Astrocyte (in vitro differentiated cells and primary cell): ENCODE measurements around the gene SLC16A10. TPM values are rescaled to one million over a fixed set of nuclear protein-coding genes. Genes with fewer than 3 reads are reported as not detected.

Experiments
- DNase-seq: peaks from one replicate; pipeline ENCODE4 v3.0.0-alpha.2; 2010; ENCODE audit warnings: low read depth
- FAIRE-seq: peaks from 2 replicates; lab custom pipeline; 2011; peaks lifted over from hg19 to GRCh38; lab: Jason Lieb, UNC
- H2AFZ ChIP-seq: 2 replicates; pipeline ENCODE4 v1.6.0; 2012; ENCODE audit warnings: low read depth, low read length, inconsistent platforms
- H3K27ac ChIP-seq: 2 replicates; pipeline ENCODE4 v1.5.1; 2011; ENCODE audit warnings: low read depth, low read length, inconsistent platforms
- H3K27me3 ChIP-seq: 2 replicates; pipeline ENCODE4 v1.6.0; 2011; ENCODE audit warnings: low read length, inconsistent platforms; ENCODE audit not compliant: insufficient read depth
- H3K36me3 ChIP-seq: 2 replicates; pipeline ENCODE4 v1.5.1; 2011; ENCODE audit warnings: low read length, inconsistent platforms; ENCODE audit not compliant: insufficient read depth
- H3K4me1 ChIP-seq: 2 replicates; pipeline ENCODE4 v1.5.1; 2011; ENCODE audit warnings: low read length, inconsistent platforms; ENCODE audit not compliant: insufficient read depth
- H3K4me2 ChIP-seq: 2 replicates; pipeline ENCODE4 v1.6.0; 2012; ENCODE audit warnings: low read length, inconsistent platforms
- H3K4me3 ChIP-seq: 2 replicates; pipeline ENCODE4 v1.5.1; 2011; ENCODE audit warnings: low read depth, mild to moderate bottlenecking, low read length, inconsistent platforms; ENCODE audit not compliant: insufficient read depth
- H3K79me2 ChIP-seq: 2 replicates; pipeline ENCODE4 v1.6.0; 2012; ENCODE audit warnings: mild to moderate bottlenecking, low read length, inconsistent platforms; ENCODE audit not compliant: insufficient read depth
- H3K9ac ChIP-seq: 2 replicates; pipeline ENCODE4 v1.6.0; 2012; ENCODE audit warnings: mild to moderate bottlenecking, low read length, inconsistent platforms
- H3K9me3 ChIP-seq: 2 replicates; pipeline ENCODE4 v1.5.1; 2012; ENCODE audit warnings: low read depth, mild to moderate bottlenecking, low read length, inconsistent platforms; ENCODE audit not compliant: insufficient read depth
- H4K20me1 ChIP-seq: 2 replicates; pipeline ENCODE4 v1.6.0; 2012; ENCODE audit warnings: low read length, inconsistent platforms; ENCODE audit not compliant: insufficient read depth
- H3K27ac Mint-ChIP-seq: one replicate; pipeline ENCODE4 v1.8.0; 2021; ENCODE audit warnings: mild to moderate bottlenecking, mixed read lengths; ENCODE audit not compliant: unreplicated experiment
- H3K27me3 Mint-ChIP-seq: one replicate; pipeline ENCODE4 v1.8.0; 2021; ENCODE audit warnings: low read depth, mixed read lengths; ENCODE audit not compliant: unreplicated experiment
- H3K36me3 Mint-ChIP-seq: one replicate; pipeline ENCODE4 v1.8.0; 2021; ENCODE audit warnings: low read depth, mixed read lengths; ENCODE audit not compliant: unreplicated experiment
- H3K4me1 Mint-ChIP-seq: one replicate; pipeline ENCODE4 v1.8.0; 2021; ENCODE audit warnings: low read depth, mixed read lengths; ENCODE audit not compliant: unreplicated experiment
- H3K4me3 Mint-ChIP-seq: one replicate; pipeline ENCODE4 v1.8.0; 2021; ENCODE audit warnings: mild to moderate bottlenecking, moderate library complexity, mixed read lengths; ENCODE audit not compliant: unreplicated experiment
- H3K9me3 Mint-ChIP-seq: one replicate; pipeline ENCODE4 v1.8.0; 2021; ENCODE audit warnings: mild to moderate bottlenecking, mixed read lengths; ENCODE audit not compliant: unreplicated experiment
- CTCF ChIP-seq: IDR thresholded peaks from 2 replicates; pipeline ENCODE4 v1.5.1; 2011; ENCODE audit warnings: low read depth, mild to moderate bottlenecking, inconsistent platforms, low read length, moderate library complexity; ENCODE audit not compliant: insufficient read depth
- EZH2 ChIP-seq: IDR thresholded peaks from 2 replicates; pipeline ENCODE4 v1.6.1; 2012; ENCODE audit warnings: mild to moderate bottlenecking, low read length, inconsistent platforms; ENCODE audit not compliant: insufficient read depth
- total RNA-seq: library from RNA; stranded (reverse); gene quantifications from 2 replicates; pipeline ENCODE4 v1.2.1, GENCODE V29; 2021

The SLC16A10 gene
- total RNA-seq, 1 donor from 2014 or later, result 0.18 TPM

DNA sequence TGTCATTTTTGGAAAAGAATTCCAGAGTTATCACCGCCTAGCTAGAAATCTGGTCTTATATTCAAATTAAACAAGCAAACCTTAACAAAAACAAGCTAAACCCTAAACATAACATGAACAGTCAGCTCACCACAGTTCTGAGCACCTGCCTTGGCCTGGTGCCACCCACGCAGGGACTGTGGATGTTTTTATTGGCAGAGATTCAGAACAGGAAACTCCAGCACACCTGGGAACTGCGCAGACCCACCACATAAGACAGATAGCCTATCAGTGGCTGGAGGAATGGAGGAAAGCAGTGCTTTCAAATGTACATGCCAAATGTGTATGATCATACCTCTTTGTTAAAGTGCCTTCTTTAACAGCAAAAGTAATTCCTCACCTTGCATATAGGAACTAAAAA, 8.9 kb downstream of the SLC16A10 start:
- H2AFZ ChIP-seq, result no peak overlapping the region
- TF ChIP-seq EZH2, result no peak
- TF ChIP-seq CTCF, result no peak
- H3K36me3 ChIP-seq, result no peaks in the 10 kb centered on the region
- no peaks in the 10 kb centered on the region for H4K20me1 ChIP-seq
- no peak overlapping the region for H3K27ac Mint-ChIP-seq
- H3K9me3 ChIP-seq, result no peaks in the 10 kb centered on the region
- DNase-seq (no peak), FAIRE-seq (no peak)
- H3K4me1 Mint-ChIP-seq, result peaks cover 2% of the 10 kb centered on the region
- H3K36me3 Mint-ChIP-seq, result no peaks in the 10 kb centered on the region
- peaks cover 13% of the 10 kb centered on the region for H3K27me3 ChIP-seq
- no peak overlapping the region for H3K27ac ChIP-seq
- H3K4me1 ChIP-seq, result no peaks in the 10 kb centered on the region
- no peak overlapping the region for H3K4me2 ChIP-seq
- H3K79me2 ChIP-seq, result no peaks in the 10 kb centered on the region
- no peak overlapping the region for H3K4me3 ChIP-seq
- no peak overlapping the region for H3K9ac ChIP-seq
- H3K27me3 Mint-ChIP-seq, result no peaks in the 10 kb centered on the region
- H3K9me3 Mint-ChIP-seq, result no peaks in the 10 kb centered on the region
- H3K4me3 Mint-ChIP-seq, result no peak overlapping the region

- no peak overlapping the region for H3K4me3 ChIP-seq
- H3K79me2 ChIP-seq, result no peaks in the 10 kb centered on the region
- H3K4me1 Mint-ChIP-seq, result peaks cover 2% of the 10 kb centered on the region
- H3K27me3 ChIP-seq, result peaks cover 8% of the 10 kb centered on the region
- no peak overlapping the region for H2AFZ ChIP-seq
- no peak overlapping the region for H3K27ac ChIP-seq
- H3K9me3 ChIP-seq, result no peaks in the 10 kb centered on the region
- H3K4me1 ChIP-seq, result no peaks in the 10 kb centered on the region
- no peak for TF ChIP-seq CTCF
- TF ChIP-seq EZH2, result no peak
- no peaks in the 10 kb centered on the region for H3K27me3 Mint-ChIP-seq
- no peaks in the 10 kb centered on the region for H3K36me3 ChIP-seq
- no peak overlapping the region for H3K9ac ChIP-seq
- H3K9me3 Mint-ChIP-seq, result no peaks in the 10 kb centered on the region
- FAIRE-seq, result no peak
- no peaks in the 10 kb centered on the region for H3K36me3 Mint-ChIP-seq
- no peak overlapping the region for H3K27ac Mint-ChIP-seq
- H3K4me3 Mint-ChIP-seq, result no peak overlapping the region
- DNase-seq, result no peak
- H3K4me2 ChIP-seq, result no peak overlapping the region
- no peaks in the 10 kb centered on the region for H4K20me1 ChIP-seq
Observed at GRCh38 chr6:111098597-111098996, 11.3 kb downstream of the SLC16A10 start.

DNA sequence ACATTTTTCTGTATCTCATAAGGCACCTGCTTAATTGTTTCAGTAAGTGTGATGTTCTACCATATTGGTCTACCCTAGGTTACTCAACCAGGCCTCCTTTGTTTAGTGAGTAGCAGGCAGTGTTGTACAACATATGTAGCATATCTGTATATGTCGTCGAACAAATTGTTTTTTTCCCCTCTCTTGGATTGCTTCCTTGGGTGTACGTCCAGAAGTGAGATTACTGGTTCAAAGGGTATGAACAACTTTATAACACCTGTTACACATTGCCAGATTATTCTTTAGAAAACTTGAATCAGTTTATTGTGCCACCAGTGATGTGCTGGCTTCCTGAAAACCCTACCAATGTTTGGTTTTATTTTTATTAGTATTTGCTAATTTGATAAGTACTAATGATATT, 14.7 kb downstream of the SLC16A10 start:
- no peaks in the 10 kb centered on the region for H3K36me3 Mint-ChIP-seq
- TF ChIP-seq EZH2 (no peak), CTCF (no peak)
- H2AFZ ChIP-seq, result no peak overlapping the region
- FAIRE-seq (no peak), DNase-seq (no peak)
- H3K79me2 ChIP-seq, result no peaks in the 10 kb centered on the region
- peaks cover 1% of the 10 kb centered on the region for H3K4me1 Mint-ChIP-seq
- no peaks in the 10 kb centered on the region for H3K9me3 ChIP-seq
- no peak overlapping the region for H3K9ac ChIP-seq
- H3K27ac ChIP-seq, result no peak overlapping the region
- H3K36me3 ChIP-seq, result no peaks in the 10 kb centered on the region
- no peak overlapping the region for H3K27ac Mint-ChIP-seq
- H4K20me1 ChIP-seq, result no peaks in the 10 kb centered on the region
- H3K4me3 ChIP-seq, result no peak overlapping the region
- peaks cover 3% of the 10 kb centered on the region for H3K27me3 Mint-ChIP-seq
- H3K4me1 ChIP-seq, result peaks cover 3% of the 10 kb centered on the region
- H3K4me3 Mint-ChIP-seq, result no peak overlapping the region
- no peak overlapping the region for H3K4me2 ChIP-seq
- H3K27me3 ChIP-seq, result no peaks in the 10 kb centered on the region
- peaks cover 3% of the 10 kb centered on the region for H3K9me3 Mint-ChIP-seq
